K562 (cell line): ENCODE results near the gene CCT3. TPM values are rescaled to one million over a fixed set of nuclear protein-coding genes. Genes with fewer than 3 reads are reported as not detected.
A peak's percentile ranks its signal among the peaks of the same experiment; 100 is the strongest.

Experiments used
- ATAC-seq: fragments of 200-7000 bp; cut with Tn5 transposase; 3 replicates; pipeline ENCODE4 v1.9.1; 2020; ENCODE audit warnings: moderate library complexity
- BruUV-seq: library from RNA; stranded (reverse); fragments of 400-500 nt; replicated peaks from 2 replicates; lab custom pipeline; 2021; lab: Mats Ljungman, UMichigan
- CTCF ChIA-PET: fragments of 300-600 bp; formaldehyde crosslinking; extraction: SDS; loops from one replicate; lab custom pipeline; 2021; ENCODE audit warnings: low intra/inter-chr PET ratio; lab: Yijun Ruan, JAX
- POLR2A ChIA-PET: fragments of 300-600, 350-650 bp; sonication (Branson Sonifier 250); formaldehyde crosslinking; extraction: SDS; loops from one replicate; lab custom pipeline; 2021; ENCODE audit warnings: antibody characterized with exemption, inconsistent platforms; lab: Yijun Ruan, JAX
- DNase-seq, 4 experiments: peaks; one replicate each; pipeline versions ENCODE4 v3.0.0 to v3.0.0-alpha.2; 2011 to 2018; ENCODE audit warnings: low spot score in 3 of 4, mixed read lengths in 3 of 4; ENCODE audit errors: extremely low read depth in 1 of 4
- FAIRE-seq: peaks from 2 replicates; lab custom pipeline; 2011; peaks lifted over from hg19 to GRCh38; lab: Jason Lieb, UNC
- H2AFZ ChIP-seq: 2 replicates; pipeline ENCODE4 v1.6.0; 2011; ENCODE audit warnings: low read depth, low read length, control low read depth, inconsistent platforms
- H3K27ac ChIP-seq: fragments of 200-600 bp; 3 replicates; pipeline ENCODE4 v1.8.0; 2011; ENCODE audit warnings: low read depth, mild to moderate bottlenecking, control low read depth, inconsistent platforms, low read length, moderate library complexity, mixed read lengths; ENCODE audit errors: extremely low read depth
- H3K27me3 ChIP-seq, 2 experiments: fragments of 300-600 bp in 1 of 2; 2 replicates in 1 of 2; 3 replicates in 1 of 2; pipeline versions ENCODE4 v1.6.0 to v1.8.0; 2011; ENCODE audit warnings: inconsistent platforms in 2 of 2, low read length in 2 of 2, mild to moderate bottlenecking in 1 of 2, mixed read lengths in 1 of 2, moderate library complexity in 1 of 2; ENCODE audit not compliant: control insufficient read depth in 2 of 2, insufficient read depth in 2 of 2
- H3K36me3 ChIP-seq: fragments of 300-600 bp; 3 replicates; pipeline ENCODE4 v1.8.0; 2011; ENCODE audit warnings: mild to moderate bottlenecking, low read length, inconsistent platforms; ENCODE audit not compliant: control insufficient read depth, insufficient read depth
- H3K4me1 ChIP-seq, 2 experiments: fragments of 200-600 bp in 1 of 2; replicated peaks in 1 of 2; 2 replicates in 1 of 2; 3 replicates in 1 of 2; pipeline versions ENCODE4 v1.5.1 to v1.8.0; 2011; ENCODE audit warnings: inconsistent platforms in 2 of 2, low read length in 2 of 2, mild to moderate bottlenecking in 1 of 2, mixed read lengths in 1 of 2, moderate library complexity in 1 of 2; ENCODE audit not compliant: control insufficient read depth in 2 of 2, insufficient read depth in 2 of 2
- H3K4me2 ChIP-seq: 2 replicates; pipeline ENCODE4 v1.6.1; 2011; ENCODE audit warnings: low read length, control low read depth, inconsistent platforms, mixed read lengths; ENCODE audit not compliant: insufficient read depth
- H3K4me3 ChIP-seq: fragments of 200-600 bp; sonication (generic), shearing (Covaris generic); 2 replicates; pipeline ENCODE4 v1.5.1; 2016; ENCODE audit warnings: control low read depth, inconsistent platforms
- H3K79me2 ChIP-seq: fragments of 200-600 bp; 3 replicates; pipeline ENCODE4 v1.8.0; 2011; ENCODE audit warnings: low read length, inconsistent platforms; ENCODE audit not compliant: control insufficient read depth, insufficient read depth
- H3K9ac ChIP-seq, 2 experiments: 2 replicates each; pipeline versions ENCODE4 v1.6.0 to v1.6.1; 2011; ENCODE audit warnings: low read depth in 2 of 2, low read length in 2 of 2, control low read depth in 1 of 2, inconsistent platforms in 1 of 2, mild to moderate bottlenecking in 1 of 2, mixed read lengths in 1 of 2; ENCODE audit not compliant: insufficient read depth in 1 of 2
- H3K9me1 ChIP-seq: one replicate; pipeline ENCODE4 v1.6.0; 2011; ENCODE audit warnings: inconsistent platforms, mild to moderate bottlenecking, low read length, moderate library complexity; ENCODE audit not compliant: control insufficient read depth, insufficient read depth
- H3K9me3 ChIP-seq: replicated peaks from 2 replicates; pipeline ENCODE4 v1.5.1; 2011; ENCODE audit warnings: low read depth, low read length, inconsistent platforms; ENCODE audit not compliant: control insufficient read depth, insufficient read depth
- H4K20me1 ChIP-seq: replicated peaks from 2 replicates; pipeline ENCODE4 v1.6.1; 2011; ENCODE audit warnings: low read length, inconsistent platforms, mixed read lengths; ENCODE audit not compliant: control insufficient read depth, insufficient read depth
- ARID1B ChIP-seq: fragments of 450-650 bp; IDR thresholded peaks from 2 replicates; pipeline ENCODE4 v1.6.1; 2016; ENCODE audit warnings: antibody characterized with exemption, mild to moderate bottlenecking, inconsistent platforms
- CTBP1 ChIP-seq: fragments of 450-650 bp; IDR thresholded peaks from 2 replicates; pipeline ENCODE4 v1.6.1; 2016; ENCODE audit warnings: borderline replicate concordance
- FOSL1 ChIP-seq: fragments of 200-800 bp; sonication (Bioruptor generic); conservative IDR thresholded peaks from 2 replicates; pipeline ENCODE4 v1.6.1; 2016; ENCODE audit warnings: missing genetic modification characterization, missing compliant biosample characterization
- FOXK2 ChIP-seq, 2 experiments: fragments of 450-650 bp; IDR thresholded peaks in 1 of 2; conservative IDR thresholded peaks in 1 of 2; 2 replicates each; pipeline ENCODE4 v1.6.1; 2016; ENCODE audit warnings: low read depth in 2 of 2, mild to moderate bottlenecking in 1 of 2
- JUN ChIP-seq, 2 experiments: sonication (generic) in 1 of 2; formaldehyde crosslinking in 1 of 2; IDR thresholded peaks; 2 replicates each; pipeline versions ENCODE4 v1.6.1 to v1.8.0; 2012 to 2022; ENCODE audit warnings: borderline replicate concordance in 2 of 2, mild to moderate bottlenecking in 2 of 2, improper control_type of control experiment in 1 of 2, low read depth in 1 of 2, low read length in 1 of 2, missing genetic modification reagents in 1 of 2
- JUND ChIP-seq, 2 experiments: IDR thresholded peaks; 2 replicates in 1 of 2; 3 replicates in 1 of 2; pipeline ENCODE4 v1.6.1; 2011; ENCODE audit warnings: borderline replicate concordance in 2 of 2, low read depth in 2 of 2, low read length in 2 of 2, improper control_type of control experiment in 1 of 2, missing biosample characterization in 1 of 2, missing genetic modification characterization in 1 of 2, missing genetic modification reagents in 1 of 2
- POLR2A ChIP-seq: fragments of 450-650 bp; conservative IDR thresholded peaks from 2 replicates; pipeline ENCODE4 v1.6.1; 2016
- TEAD1 ChIP-seq, 2 experiments: fragments of 450-650 bp in 1 of 2; sonication (generic) in 1 of 2; formaldehyde crosslinking; IDR thresholded peaks; 2 replicates each; pipeline versions ENCODE4 v1.4.0 to v1.8.0; 2020 to 2022; ENCODE audit warnings: mild to moderate bottlenecking in 2 of 2, missing genetic modification reagents in 1 of 2
- ZKSCAN1 ChIP-seq: fragments of 150-350 bp; IDR thresholded peaks from 2 replicates; pipeline ENCODE4 v1.6.1; 2016; ENCODE audit warnings: low read depth, low read length
- ZNF124 ChIP-seq: sonication (generic); formaldehyde crosslinking; IDR thresholded peaks from 2 replicates; pipeline ENCODE4 v1.8.1; 2022; ENCODE audit warnings: missing genetic modification reagents
- in situ Hi-C: fragments of 300-500 bp; cut with MboI; formaldehyde crosslinking; loops from 4 replicates; pipeline ENCODE4 v1.15.0; 2018; ENCODE audit warnings: inconsistent platforms, mixed read lengths
- intact Hi-C: fragments of 100-400 bp; cut with micrococcal nuclease; formaldehyde crosslinking; loops from 2 replicates; pipeline ENCODE4 v1.14.2; 2022
- polyA plus RNA-seq, 8 experiments: library from polyadenylated mRNA; depleted of rRNA in 4 of 8; stranded (reverse) in 5 of 8; unstranded in 3 of 8; fragments of >200 nt; fragmentation: Nextera tagmentation in 2 of 8; fragmentation: Illumina TruSeq in 1 of 8; extraction: Ambion mirVana in 2 of 8; extraction: Trizol in 1 of 8; gene quantifications; 2 replicates each; pipeline versions ENCODE4 v1.2.1 to v1.2.3, GENCODE V29; 2011 to 2014; ENCODE audit warnings: inconsistent platforms in 1 of 8, missing spikeins in 1 of 8
- total RNA-seq, 7 experiments: library from RNA; depleted of rRNA in 6 of 7; stranded (reverse); fragments of >200 nt in 6 of 7; fragmentation: Illumina TruSeq in 2 of 7; extraction: Trizol in 2 of 7; gene quantifications; 2 replicates each; pipeline versions ENCODE4 v1.2.1 to v1.2.3, GENCODE V29; 2011 to 2021; ENCODE audit warnings: low replicate concordance in 1 of 7
- TF ChIP-seq, protein P1 (sequence below): sonication (generic); IDR thresholded peaks from 2 replicates; pipeline ENCODE4 v1.6.1; 2016
- TF ChIP-seq, protein P2 (sequence below), 2 experiments: fragments of 450-650 bp in 1 of 2; sonication (generic) in 1 of 2; formaldehyde crosslinking in 1 of 2; IDR thresholded peaks in 1 of 2; conservative IDR thresholded peaks in 1 of 2; 2 replicates each; pipeline versions ENCODE4 v1.6.1 to v1.8.1; 2016 to 2023; ENCODE audit warnings: mild to moderate bottlenecking in 2 of 2, moderate library complexity in 2 of 2, inconsistent platforms in 1 of 2, missing genetic modification reagents in 1 of 2

CCT3 gene
- total and polyA plus RNA-seq, 9 of the 15 experiments (the other 6 are each of a cell fraction or from before 2014, with no cell fraction given): 475 to 1,167 (median 610) TPM

DNA sequence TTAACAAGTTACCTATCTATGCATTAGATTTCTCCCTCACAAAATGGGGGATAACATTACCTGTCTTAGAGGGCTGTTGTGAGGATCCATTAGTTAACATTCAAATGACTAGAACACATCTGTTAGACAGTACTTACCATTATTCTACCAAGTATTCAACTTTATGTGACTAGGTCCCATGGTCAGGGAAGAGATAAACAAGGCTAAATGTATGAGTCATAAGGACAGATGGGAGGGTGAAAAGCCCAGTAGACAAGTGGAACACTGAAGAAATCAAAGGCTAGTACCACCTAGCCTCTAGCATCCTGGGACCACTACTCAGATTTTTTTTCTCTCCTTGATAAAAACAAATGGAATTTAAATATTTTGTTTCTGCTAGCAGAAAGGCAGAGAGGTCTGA, 30.0 kb downstream of the CCT3 start:
- FAIRE-seq (no peak), ATAC-seq (no peak), DNase-seq (peak in 2 of 4 experiments; percentile 36 to 38)
- Histone ChIP-seq H3K4me2 (no peak overlapping the region), H3K36me3 (peaks cover 69% of the 10 kb centered on the region), H3K79me2 (no peaks in the 10 kb centered on the region), H3K9me1 (no peaks in the 10 kb centered on the region), H3K9me3 (no peaks in the 10 kb centered on the region), H3K27me3 (no peaks in the 10 kb centered on the region), H2AFZ (no peak overlapping the region), H3K4me3 (no peak overlapping the region), H3K4me1 (no peaks in the 10 kb centered on the region), H3K27ac (no peak overlapping the region; the same call in 2 of the 3 replicates), H4K20me1 (0 out of 2 replicates have a peak, but pooled peaks cover 5% of the 10 kb centered on the region), H3K9ac (no peak overlapping the region)
- ChIA-PET POLR2A (interaction anchor here (0.5 to 1.6 kb wide), 6 partner anchors 11 to 115 kb away, joined by 3 to 6 read pairs (median 3); partner anchors contain the start of genes CCT3, SMG5 and TSACC), CTCF (no interaction called here)
- BruUV-seq: no TSS peak
- intact Hi-C loops: no loop called here
- TF ChIP-seq, protein P1, sequence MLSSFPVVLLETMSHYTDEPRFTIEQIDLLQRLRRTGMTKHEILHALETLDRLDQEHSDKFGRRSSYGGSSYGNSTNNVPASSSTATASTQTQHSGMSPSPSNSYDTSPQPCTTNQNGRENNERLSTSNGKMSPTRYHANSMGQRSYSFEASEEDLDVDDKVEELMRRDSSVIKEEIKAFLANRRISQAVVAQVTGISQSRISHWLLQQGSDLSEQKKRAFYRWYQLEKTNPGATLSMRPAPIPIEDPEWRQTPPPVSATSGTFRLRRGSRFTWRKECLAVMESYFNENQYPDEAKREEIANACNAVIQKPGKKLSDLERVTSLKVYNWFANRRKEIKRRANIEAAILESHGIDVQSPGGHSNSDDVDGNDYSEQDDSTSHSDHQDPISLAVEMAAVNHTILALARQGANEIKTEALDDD: peak; percentile 29; the same call in 1 of the 2 replicates
- TF ChIP-seq ZNF124 (CRISPR knock-in tag) (no peak), ZKSCAN1 (no peak), FOSL1 (tag) (peak; percentile 87), FOXK2 (conservative IDR thresholded peaks at IDR 0.05 in 1 of 2, IDR thresholded peaks at IDR 0.05 in 1 of 2; ENCODE audit: low read depth in 2 of 2) (peak; percentile 50 to 53; a peak in 2 of 4 replicates), CTBP1 (no peak), JUND (IDR thresholded peaks at IDR 0.05; ENCODE audit: borderline replicate concordance, low read depth, low read length) (peak; percentile 67; the same call in 1 of the 2 replicates), JUND (tag; IDR thresholded peaks at IDR 0.05; ENCODE audit: borderline replicate concordance, low read depth, low read length) (no peak), ARID1B (0 out of 2 replicates have a peak, but pooled peaks have one; percentile 15), POLR2A (peak; percentile 41; the same call in 1 of the 2 replicates), JUN (IDR thresholded peaks at IDR 0.05; ENCODE audit: borderline replicate concordance, low read depth, low read length) (0 out of 2 replicates have a peak, but pooled peaks have one; percentile 14), JUN (CRISPR knock-in tag; IDR thresholded peaks at IDR 0.05; ENCODE audit: borderline replicate concordance) (no peak), TEAD1 (CRISPR knock-in tag; IDR thresholded peaks at IDR 0.05) (no peak)
- TF ChIP-seq, protein P2, sequence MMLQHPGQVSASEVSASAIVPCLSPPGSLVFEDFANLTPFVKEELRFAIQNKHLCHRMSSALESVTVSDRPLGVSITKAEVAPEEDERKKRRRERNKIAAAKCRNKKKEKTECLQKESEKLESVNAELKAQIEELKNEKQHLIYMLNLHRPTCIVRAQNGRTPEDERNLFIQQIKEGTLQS (IDR thresholded peaks at IDR 0.05): peak; percentile 59
- TF ChIP-seq, protein P2 (CRISPR knock-in tag; conservative IDR thresholded peaks at IDR 0.05): no peak
- in situ Hi-C loops: no loop called here
